Measurements from ENCODE around the gene SP140.

DNA sequence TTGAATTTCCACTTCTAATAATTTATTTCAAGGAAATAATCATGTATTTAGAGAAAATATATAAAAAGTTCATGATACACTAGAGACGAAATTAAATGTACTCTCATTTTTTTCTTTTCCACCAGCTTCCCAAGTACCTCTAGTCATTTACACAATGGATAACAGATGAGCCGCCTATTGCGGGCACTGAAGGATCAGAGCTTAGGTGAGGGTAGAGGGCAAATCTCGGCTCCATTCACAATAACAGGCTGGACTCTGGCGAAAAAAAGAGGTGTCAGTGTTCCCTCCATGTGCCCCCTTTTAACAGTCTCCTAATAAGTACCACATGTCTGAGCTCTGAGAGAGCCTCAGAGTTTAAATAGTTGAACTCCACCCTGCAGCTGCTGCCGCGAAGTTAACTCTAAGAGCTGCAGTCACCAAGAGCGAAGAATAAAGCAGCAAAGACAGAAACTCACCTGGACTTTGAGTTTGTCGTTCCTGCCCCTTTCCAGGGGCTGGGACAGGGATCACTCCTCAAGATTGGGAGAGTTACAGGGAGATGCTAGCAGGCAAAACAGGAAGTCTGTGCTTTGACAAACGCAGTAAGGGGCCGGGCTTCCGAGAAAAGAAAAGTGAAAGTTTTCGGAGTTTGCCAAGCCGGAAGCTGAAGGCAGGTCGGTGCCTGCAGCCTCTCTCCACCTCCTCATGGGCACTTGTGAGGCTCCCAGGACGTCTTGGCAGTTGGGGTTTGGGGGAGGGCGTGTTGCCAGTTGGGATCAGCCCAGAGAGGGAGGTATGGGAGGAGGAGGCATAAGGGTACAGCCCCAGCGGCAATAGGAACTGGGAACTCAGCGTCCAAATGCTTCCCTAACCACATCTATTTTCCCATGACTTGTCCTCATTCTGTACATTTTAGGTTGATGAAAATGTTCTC, 5.9 kb upstream of the SP140 start, which contains the start of gene SP110:
- TF ChIP-seq, protein P1, sequence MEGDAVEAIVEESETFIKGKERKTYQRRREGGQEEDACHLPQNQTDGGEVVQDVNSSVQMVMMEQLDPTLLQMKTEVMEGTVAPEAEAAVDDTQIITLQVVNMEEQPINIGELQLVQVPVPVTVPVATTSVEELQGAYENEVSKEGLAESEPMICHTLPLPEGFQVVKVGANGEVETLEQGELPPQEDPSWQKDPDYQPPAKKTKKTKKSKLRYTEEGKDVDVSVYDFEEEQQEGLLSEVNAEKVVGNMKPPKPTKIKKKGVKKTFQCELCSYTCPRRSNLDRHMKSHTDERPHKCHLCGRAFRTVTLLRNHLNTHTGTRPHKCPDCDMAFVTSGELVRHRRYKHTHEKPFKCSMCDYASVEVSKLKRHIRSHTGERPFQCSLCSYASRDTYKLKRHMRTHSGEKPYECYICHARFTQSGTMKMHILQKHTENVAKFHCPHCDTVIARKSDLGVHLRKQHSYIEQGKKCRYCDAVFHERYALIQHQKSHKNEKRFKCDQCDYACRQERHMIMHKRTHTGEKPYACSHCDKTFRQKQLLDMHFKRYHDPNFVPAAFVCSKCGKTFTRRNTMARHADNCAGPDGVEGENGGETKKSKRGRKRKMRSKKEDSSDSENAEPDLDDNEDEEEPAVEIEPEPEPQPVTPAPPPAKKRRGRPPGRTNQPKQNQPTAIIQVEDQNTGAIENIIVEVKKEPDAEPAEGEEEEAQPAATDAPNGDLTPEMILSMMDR (IDR thresholded peaks at IDR 0.05), result peak in 1 of 4 experiments; percentile 8
- TF ChIP-seq POLR2A (IDR thresholded peaks at IDR 0.05) (peak; percentile 18), POLR2AphosphoS5 (IDR thresholded peaks at IDR 0.05) (peak; percentile 88)
